CD4-positive, alpha-beta T cell (primary cell): ENCODE measurements around the gene ADGRL2. TPM values are rescaled to one million over a fixed set of nuclear protein-coding genes. Genes with fewer than 3 reads are reported as not detected.

Source experiments
- ATAC-seq: fragments of 200-7000 bp; cut with Tn5 transposase; one replicate; pipeline ENCODE4 v1.10.0; 2022; ENCODE audit warnings: mild to moderate bottlenecking; ENCODE audit not compliant: poor library complexity
- CTCF ChIA-PET: fragments of 350-600 bp; sonication (Branson Sonifier 250); formaldehyde crosslinking; loops from one replicate; lab custom pipeline; 2021; ENCODE audit warnings: antibody characterized with exemption, inconsistent platforms; lab: Charles Lee
- POLR2A ChIA-PET: fragments of 350-600 bp; sonication (Branson Sonifier 250); formaldehyde crosslinking; loops from one replicate; lab custom pipeline; 2021; ENCODE audit warnings: antibody characterized with exemption, inconsistent platforms; lab: Charles Lee
- DNase-seq, 14 experiments: peaks; one replicate each; pipeline ENCODE4 v3.0.0-alpha.2; 2013 to 2020; ENCODE audit warnings: mixed read lengths in 2 of 14
- H3K27ac ChIP-seq, 2 donors: one replicate each; pipeline versions ENCODE4 v1.5.1 to v1.7.0; 2013; ENCODE audit warnings: low read length in 2 of 2, low read depth in 1 of 2, mild to moderate bottlenecking in 1 of 2
- H3K27me3 ChIP-seq, 2 experiments: 1 replicate in 1 of 2; 2 replicates in 1 of 2; pipeline versions ENCODE4 v1.6.1 to v1.7.0; 2013; ENCODE audit warnings: low read length in 2 of 2, control low read depth in 1 of 2, mild to moderate bottlenecking in 1 of 2, moderate library complexity in 1 of 2; ENCODE audit not compliant: insufficient read depth in 2 of 2, control insufficient read depth in 1 of 2
- H3K36me3 ChIP-seq: one replicate; pipeline ENCODE4 v1.6.1; 2013; ENCODE audit warnings: low read length, control low read depth; ENCODE audit not compliant: insufficient read depth
- H3K4me1 ChIP-seq: one replicate; pipeline ENCODE4 v1.6.1; 2013; ENCODE audit warnings: low read length, control low read depth; ENCODE audit not compliant: insufficient read depth
- H3K4me3 ChIP-seq: one replicate; pipeline ENCODE4 v1.5.1; 2013; ENCODE audit warnings: mild to moderate bottlenecking, low read length, moderate library complexity
- H3K9me3 ChIP-seq, 2 experiments: 1 replicate in 1 of 2; 2 replicates in 1 of 2; pipeline versions ENCODE4 v1.6.1 to v1.7.0; 2013; ENCODE audit warnings: low read length in 2 of 2, mild to moderate bottlenecking in 2 of 2, control low read depth in 1 of 2, moderate library complexity in 1 of 2; ENCODE audit not compliant: control insufficient read depth in 1 of 2, insufficient read depth in 1 of 2
- H3K27ac Mint-ChIP-seq: one replicate; pipeline ENCODE4 v1.8.0; 2020; ENCODE audit warnings: mixed read lengths
- H3K27me3 Mint-ChIP-seq: one replicate; pipeline ENCODE4 v1.8.0; 2021; ENCODE audit warnings: mixed read lengths
- H3K36me3 Mint-ChIP-seq: one replicate; pipeline ENCODE4 v1.8.0; 2021; ENCODE audit warnings: low read depth, mixed read lengths
- H3K4me1 Mint-ChIP-seq: one replicate; pipeline ENCODE4 v1.8.0; 2021; ENCODE audit warnings: low read depth, mixed read lengths
- H3K4me3 Mint-ChIP-seq: one replicate; pipeline ENCODE4 v1.8.0; 2020; ENCODE audit warnings: mild to moderate bottlenecking, mixed read lengths
- H3K9me3 Mint-ChIP-seq: one replicate; pipeline ENCODE4 v1.8.0; 2020; ENCODE audit warnings: mixed read lengths
- CTCF ChIP-seq: fragments of 200-600 bp; IDR thresholded peaks from one replicate; pipeline ENCODE4 v1.8.0; 2022; ENCODE audit warnings: antibody characterized with exemption, mild to moderate bottlenecking
- intact Hi-C, 2 experiments: fragments of 100-400 bp; cut with DNase I in 1 of 2; cut with micrococcal nuclease in 1 of 2; formaldehyde crosslinking; loops; one replicate each; pipeline versions ENCODE4 v1.15.1 to v1.9.0; 2023 to 2025; cut with DNase I, micrococcal nuclease
- total RNA-seq, 174 experiments: library from RNA in 2 of 174; stranded (reverse) in 2 of 174; gene quantifications; one replicate each; pipeline ENCODE4 v1.2.3 and lab custom pipeline; 2021 to 2026

Gene ADGRL2
- total RNA-seq, 2 experiments from 2014 or later, result not detected

- no peaks in the 10 kb centered on the region for H3K36me3 Mint-ChIP-seq
- Histone ChIP-seq H3K27me3 (no peaks in the 10 kb centered on the region), H3K36me3 (no peaks in the 10 kb centered on the region), H3K9me3 (no peaks in the 10 kb centered on the region), H3K27ac (no peak overlapping the region), H3K4me1 (no peaks in the 10 kb centered on the region), H3K4me3 (no peak overlapping the region)
- CTCF ChIA-PET, result no interaction called here
- H3K27ac Mint-ChIP-seq, result no peak overlapping the region
- peaks cover 2% of the 10 kb centered on the region for H3K9me3 Mint-ChIP-seq
- no peaks in the 10 kb centered on the region for H3K4me1 Mint-ChIP-seq
- DNase-seq (no peak), ATAC-seq (no peak)
- TF ChIP-seq CTCF, result no peak
- intact Hi-C loops, result no loop called here
- H3K4me3 Mint-ChIP-seq, result no peak overlapping the region
- H3K27me3 Mint-ChIP-seq, result no peaks in the 10 kb centered on the region
- POLR2A ChIA-PET, result no interaction called here
Observed at GRCh38 chr1:82019508-82019907, 218.8 kb downstream of the ADGRL2 start.

- ATAC-seq, result no peak
- H3K9me3 Mint-ChIP-seq, result no peaks in the 10 kb centered on the region
- no peaks in the 10 kb centered on the region for H3K4me1 Mint-ChIP-seq
- no peak overlapping the region for H3K27ac Mint-ChIP-seq
- H3K36me3 Mint-ChIP-seq, result no peaks in the 10 kb centered on the region
- Histone ChIP-seq H3K4me3 (no peak overlapping the region), H3K9me3 (no peaks in the 10 kb centered on the region), H3K4me1 (no peaks in the 10 kb centered on the region), H3K27me3 (no peaks in the 10 kb centered on the region), H3K27ac (no peak overlapping the region), H3K36me3 (no peaks in the 10 kb centered on the region)
- TF ChIP-seq CTCF, result no peak
- POLR2A ChIA-PET, result no interaction called here
- DNase-seq, result no peak
- CTCF ChIA-PET, result no interaction called here
- H3K4me3 Mint-ChIP-seq, result no peak overlapping the region
- H3K27me3 Mint-ChIP-seq, result no peaks in the 10 kb centered on the region
- intact Hi-C loops, result no loop called here
Observed at GRCh38 chr1:82030830-82031229, 230.1 kb downstream of the ADGRL2 start.

GRCh38 chr1:82032068-82032467, 231.3 kb downstream of the ADGRL2 start:
- POLR2A ChIA-PET, result no interaction called here
- H3K27ac ChIP-seq, result no peak overlapping the region
- no peak for TF ChIP-seq CTCF
- no peaks in the 10 kb centered on the region for H3K4me1 ChIP-seq
- Mint-ChIP-seq H3K9me3 (no peaks in the 10 kb centered on the region), H3K4me1 (no peaks in the 10 kb centered on the region), H3K4me3 (no peak overlapping the region), H3K36me3 (no peaks in the 10 kb centered on the region), H3K27ac (no peak overlapping the region), H3K27me3 (no peaks in the 10 kb centered on the region)
- H3K36me3 ChIP-seq, result no peaks in the 10 kb centered on the region
- CTCF ChIA-PET, result no interaction called here
- no peak overlapping the region for H3K4me3 ChIP-seq
- ATAC-seq (no peak), DNase-seq (no peak)
- no peaks in the 10 kb centered on the region for H3K9me3 ChIP-seq
- intact Hi-C loops, result no loop called here
- no peaks in the 10 kb centered on the region for H3K27me3 ChIP-seq
